Activated T-helper 2 cell treated with anti-CD3 and anti-CD28 coated beads, Interferon-gamma antibody, Interleukin-2, Interleukin-4, amounts not matched to agents 10 μg/mL and 5 μg/mL and 100 μg/mL, durations not matched to agents 14 hours and 24 hours and 36 hours (primary cell): ENCODE measurements around the gene CLSTN2. TPM values are rescaled to one million over a fixed set of nuclear protein-coding genes. Genes with fewer than 3 reads are reported as not detected.

Experiments used
- DNase-seq: peaks from one replicate; pipeline ENCODE4 v3.0.0; 2021; ENCODE audit warnings: low spot score
- H3K27ac Mint-ChIP-seq: one replicate; pipeline ENCODE4 v1.8.0; 2021; ENCODE audit warnings: mixed read lengths
- H3K27me3 Mint-ChIP-seq: one replicate; pipeline ENCODE4 v1.8.0; 2021; ENCODE audit warnings: low read depth, mixed read lengths
- H3K36me3 Mint-ChIP-seq: one replicate; pipeline ENCODE4 v1.8.0; 2021; ENCODE audit warnings: low read depth, mixed read lengths
- H3K4me1 Mint-ChIP-seq: one replicate; pipeline ENCODE4 v1.8.0; 2021; ENCODE audit warnings: low read depth, mixed read lengths
- H3K4me3 Mint-ChIP-seq: one replicate; pipeline ENCODE4 v1.8.0; 2021; ENCODE audit warnings: low read depth, mild to moderate bottlenecking, moderate library complexity, mixed read lengths
- H3K9me3 Mint-ChIP-seq: one replicate; pipeline ENCODE4 v1.8.0; 2021; ENCODE audit warnings: mixed read lengths
- intact Hi-C: fragments of 100-400 bp; cut with micrococcal nuclease; formaldehyde crosslinking; loops from one replicate; pipeline ENCODE4 v1.15.1; 2023
- total RNA-seq: library from RNA; stranded (reverse); gene quantifications from 2 replicates; pipeline ENCODE4 v1.2.3, GENCODE V29; 2022

CLSTN2 gene
- total RNA-seq, 1 donor from 2014 or later = not detected

DNA sequence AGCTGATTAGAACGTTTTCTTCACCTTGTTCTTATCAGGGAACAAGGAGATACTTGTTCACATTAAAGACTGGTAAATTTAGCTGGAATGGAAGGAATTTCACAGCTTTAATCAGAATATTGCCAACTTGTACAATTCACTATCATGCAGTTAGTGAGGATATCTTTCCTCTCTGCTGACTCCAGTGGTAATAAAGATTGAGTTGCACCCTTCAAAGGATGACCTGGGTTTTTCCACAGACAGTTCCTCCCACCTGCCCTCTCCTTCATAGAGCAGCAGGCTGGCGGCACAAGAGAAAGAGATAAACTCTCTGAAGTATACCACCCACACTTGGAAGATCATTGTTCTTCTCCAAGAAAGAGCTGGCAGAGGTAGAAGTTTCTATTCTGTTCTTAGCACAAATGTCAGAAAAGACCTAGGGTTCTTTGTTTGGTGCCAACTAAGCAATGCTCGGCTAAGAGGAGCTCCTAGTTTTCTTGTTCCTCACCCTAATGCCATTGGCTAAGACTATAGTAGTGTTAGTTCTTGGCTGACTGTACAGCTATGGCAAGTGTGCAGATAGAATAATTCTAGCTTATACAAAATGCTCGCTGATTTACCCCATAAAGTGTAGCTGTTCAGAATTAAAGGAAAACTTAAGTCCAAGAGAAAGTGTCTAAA is 169.1 kb downstream of the CLSTN2 start:
- Mint-ChIP-seq H3K27ac (no peak overlapping the region), H3K36me3 (no peaks in the 10 kb centered on the region), H3K9me3 (no peaks in the 10 kb centered on the region), H3K4me1 (no peaks in the 10 kb centered on the region), H3K27me3 (no peaks in the 10 kb centered on the region), H3K4me3 (no peak overlapping the region)
- intact Hi-C loops = no loop called here
- DNase-seq = no peak

DNA sequence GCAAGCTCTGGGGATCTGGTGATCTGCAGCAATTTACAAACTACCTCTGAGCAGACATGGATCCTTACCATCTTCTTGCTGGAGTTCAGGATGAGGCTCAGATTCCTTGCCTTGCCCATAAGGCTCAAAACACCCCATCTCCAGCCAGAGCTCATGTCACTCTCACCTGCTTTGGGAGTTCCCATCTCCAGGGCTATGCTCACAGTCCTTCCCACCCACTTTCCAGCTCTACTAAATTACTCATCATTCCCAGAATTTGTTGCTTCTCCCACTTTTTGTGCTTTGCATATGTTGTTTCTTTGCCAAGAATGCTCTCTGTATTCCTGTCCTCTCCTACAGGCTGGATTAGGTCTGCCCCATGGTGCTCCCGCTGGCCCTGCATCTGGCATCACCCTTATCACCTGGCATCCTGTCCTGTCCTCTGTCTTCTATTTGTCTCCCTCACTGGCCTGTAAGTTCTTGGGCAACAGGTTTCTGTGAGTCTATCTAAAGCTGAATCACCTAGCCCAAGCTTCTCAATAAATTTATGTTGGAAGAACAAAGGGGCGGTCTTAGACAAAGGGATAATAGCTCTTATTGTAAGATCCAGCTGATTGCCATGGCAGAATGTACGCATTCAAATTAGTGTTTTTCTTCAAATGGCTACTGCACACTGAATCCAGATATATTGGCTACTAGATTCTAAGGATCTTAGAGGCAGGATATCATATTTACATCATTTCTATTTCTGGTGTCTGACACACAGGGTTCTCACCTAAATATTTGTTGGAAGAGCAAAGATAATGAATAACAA is 179.2 kb downstream of the CLSTN2 start:
- intact Hi-C loops = no loop called here
- Mint-ChIP-seq H3K36me3 (no peaks in the 10 kb centered on the region), H3K4me1 (no peaks in the 10 kb centered on the region), H3K4me3 (no peak overlapping the region), H3K27ac (no peak overlapping the region), H3K27me3 (no peaks in the 10 kb centered on the region), H3K9me3 (no peaks in the 10 kb centered on the region)
- no peak for DNase-seq

DNA sequence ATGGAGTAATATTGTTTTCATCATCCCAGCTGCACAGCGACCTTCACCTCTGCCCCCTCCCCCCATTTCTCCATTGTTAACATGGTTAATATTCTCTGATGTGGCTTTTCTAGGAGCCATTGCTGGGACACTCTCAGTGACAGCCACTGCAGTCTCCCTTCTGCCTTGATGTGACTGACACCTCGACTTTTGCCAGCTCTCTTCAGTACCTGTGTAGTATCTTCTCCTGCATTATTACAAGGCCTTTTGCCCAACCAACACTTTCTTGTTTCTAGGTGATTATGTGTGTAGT is 179.8 kb downstream of the CLSTN2 start:
- Mint-ChIP-seq H3K36me3 (no peaks in the 10 kb centered on the region), H3K27ac (no peak overlapping the region), H3K27me3 (no peaks in the 10 kb centered on the region), H3K9me3 (no peaks in the 10 kb centered on the region), H3K4me3 (no peak overlapping the region), H3K4me1 (no peaks in the 10 kb centered on the region)
- DNase-seq = no peak
- intact Hi-C loops = no loop called here

GRCh38 chr3:140117096-140117526 is 182.1 kb downstream of the CLSTN2 start:
- no peaks in the 10 kb centered on the region for H3K27me3 Mint-ChIP-seq

GRCh38 chr3:140122183-140122582 is 187.2 kb downstream of the CLSTN2 start:
- Mint-ChIP-seq H3K27ac (no peak overlapping the region), H3K4me1 (no peaks in the 10 kb centered on the region), H3K9me3 (no peaks in the 10 kb centered on the region), H3K36me3 (no peaks in the 10 kb centered on the region), H3K4me3 (no peak overlapping the region), H3K27me3 (no peaks in the 10 kb centered on the region)
- no peak for DNase-seq
- intact Hi-C loops = no loop called here

More at GRCh38 chr3:140117096-140117526, 182.1 kb downstream of the CLSTN2 start:
- no peak overlapping the region for H3K4me3 Mint-ChIP-seq
- intact Hi-C loops = no loop called here
- H3K27ac Mint-ChIP-seq = no peak overlapping the region
- H3K4me1 Mint-ChIP-seq = no peaks in the 10 kb centered on the region
- H3K9me3 Mint-ChIP-seq = no peaks in the 10 kb centered on the region
- DNase-seq = no peak
- no peaks in the 10 kb centered on the region for H3K36me3 Mint-ChIP-seq

DNA sequence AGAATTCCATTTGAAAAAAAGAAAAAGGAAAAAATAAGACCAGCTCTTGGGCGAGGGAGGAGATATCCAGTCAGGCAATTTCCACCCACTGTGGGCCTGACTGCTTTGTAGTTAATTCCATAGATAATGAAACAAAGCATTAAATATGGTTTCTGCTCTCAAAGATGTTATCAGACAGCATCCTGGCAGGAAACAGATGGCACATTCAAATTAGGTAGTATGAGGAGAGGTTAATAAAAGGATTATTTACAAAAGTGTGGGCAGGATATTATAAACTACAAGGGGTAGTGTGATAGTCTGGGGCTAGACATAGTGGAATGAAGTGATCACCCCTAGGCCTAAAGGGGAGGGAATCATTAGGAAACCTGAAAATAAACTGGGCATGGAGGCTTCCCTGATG is 193.2 kb downstream of the CLSTN2 start:
- H3K27ac Mint-ChIP-seq = no peak overlapping the region
- H3K36me3 Mint-ChIP-seq = no peaks in the 10 kb centered on the region
- no peak for DNase-seq
- no peaks in the 10 kb centered on the region for H3K4me1 Mint-ChIP-seq
- H3K27me3 Mint-ChIP-seq = no peaks in the 10 kb centered on the region
- H3K4me3 Mint-ChIP-seq = no peak overlapping the region
- no peaks in the 10 kb centered on the region for H3K9me3 Mint-ChIP-seq
- intact Hi-C loops = no loop called here

DNA sequence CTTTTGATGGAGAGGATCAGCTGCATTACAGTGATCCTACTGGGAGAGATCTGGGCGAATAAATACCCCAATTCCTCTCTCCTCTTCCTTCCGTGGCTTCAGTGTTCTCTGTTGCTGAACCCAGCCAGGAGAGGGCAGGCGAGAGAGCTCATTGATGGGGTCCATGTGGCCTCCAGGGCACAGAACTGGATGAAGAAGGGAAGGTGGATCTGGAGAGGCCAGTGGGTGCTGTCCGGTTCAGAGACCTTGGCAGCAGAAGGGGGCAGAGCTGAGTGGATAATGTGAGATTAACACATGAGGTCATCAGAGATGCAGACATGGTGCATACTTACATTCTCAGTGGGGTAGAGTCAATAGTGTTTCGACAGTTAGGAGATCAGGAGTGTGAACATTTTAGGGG is 193.6 kb downstream of the CLSTN2 start:
- H3K9me3 Mint-ChIP-seq = no peaks in the 10 kb centered on the region
- intact Hi-C loops = no loop called here

DNA sequence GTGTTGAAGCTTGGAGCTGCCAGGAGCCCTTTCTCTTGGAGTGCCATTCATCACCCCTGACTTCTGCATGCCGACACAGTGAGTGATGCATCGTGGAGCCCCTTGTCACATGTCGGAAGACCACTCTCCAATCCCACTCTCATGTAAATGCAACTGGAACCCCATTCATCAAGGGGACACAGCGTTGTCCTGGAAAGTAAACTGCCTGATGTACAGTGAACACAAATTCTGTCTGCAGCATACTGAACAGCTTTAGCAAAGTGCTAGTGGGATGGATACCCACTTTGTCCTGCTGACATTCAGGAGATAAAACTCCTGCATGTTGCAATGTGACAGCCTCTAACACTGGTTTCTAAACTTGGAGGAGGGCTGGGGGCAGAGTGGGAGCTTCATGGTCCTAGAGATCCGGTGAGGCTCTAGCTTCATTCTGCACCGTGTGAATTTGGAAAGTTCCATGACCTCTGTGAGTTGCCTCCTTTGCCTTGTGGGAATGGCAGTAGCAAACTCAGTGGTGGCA is 194.8 kb downstream of the CLSTN2 start:
- intact Hi-C loops = loop anchor here (5.0 kb wide), 1 partner anchor 387 kb away; no protein-coding TSS in a partner anchor
- Mint-ChIP-seq H3K4me1 (no peaks in the 10 kb centered on the region), H3K36me3 (no peaks in the 10 kb centered on the region), H3K9me3 (no peaks in the 10 kb centered on the region), H3K27ac (no peak overlapping the region), H3K27me3 (no peaks in the 10 kb centered on the region), H3K4me3 (no peak overlapping the region)
- DNase-seq = no peak

More for the DNA sequence above, 193.6 kb downstream of the CLSTN2 start:
- no peak for DNase-seq
- Mint-ChIP-seq H3K4me3 (no peak overlapping the region), H3K27me3 (no peaks in the 10 kb centered on the region), H3K27ac (no peak overlapping the region), H3K36me3 (no peaks in the 10 kb centered on the region), H3K4me1 (no peaks in the 10 kb centered on the region)

- Mint-ChIP-seq H3K27me3 (no peaks in the 10 kb centered on the region), H3K4me3 (no peak overlapping the region), H3K36me3 (no peaks in the 10 kb centered on the region), H3K27ac (no peak overlapping the region), H3K4me1 (no peaks in the 10 kb centered on the region), H3K9me3 (no peaks in the 10 kb centered on the region)
- DNase-seq = no peak
- intact Hi-C loops = loop anchor here (5.0 kb wide), 1 partner anchor 385 kb away; no protein-coding TSS in a partner anchor
Measured at GRCh38 chr3:140131895-140132294, 196.9 kb downstream of the CLSTN2 start.

DNA sequence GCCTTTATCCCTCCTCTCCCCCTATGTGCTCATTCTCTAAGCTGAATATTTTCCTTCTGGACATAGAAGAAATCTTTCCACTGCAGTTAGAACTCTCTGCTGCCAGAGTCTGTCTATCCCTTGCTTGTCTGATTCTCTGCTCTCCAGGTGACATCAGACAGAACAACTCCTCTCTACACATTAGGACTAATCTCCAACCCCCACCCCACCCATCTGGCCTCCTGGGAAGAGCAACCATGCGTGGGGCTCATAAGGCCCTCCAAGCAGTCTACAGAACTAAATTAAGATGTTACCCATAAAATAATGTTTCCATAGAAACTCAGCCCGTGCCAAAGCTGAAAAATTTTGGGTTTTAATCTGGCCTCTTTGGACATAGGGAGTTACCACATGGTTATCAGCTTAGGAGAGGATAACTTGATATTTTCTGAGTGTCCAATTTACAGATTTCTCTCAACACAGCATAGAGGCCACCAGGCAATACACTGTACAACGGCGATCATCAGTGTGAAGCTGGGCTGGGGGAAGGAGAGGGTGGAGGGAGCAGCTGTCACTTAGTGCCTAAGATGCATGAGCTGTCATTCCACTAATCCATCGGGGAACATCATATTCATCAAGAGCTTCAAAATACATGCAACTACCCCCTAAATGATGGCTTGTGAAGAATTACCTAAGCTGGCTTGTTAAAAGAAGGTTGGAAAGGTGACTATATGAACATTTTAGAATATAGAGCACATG is 199.4 kb downstream of the CLSTN2 start:
- intact Hi-C loops = loop anchor here (5.0 kb wide), 1 partner anchor 383 kb away; no protein-coding TSS in a partner anchor
- Mint-ChIP-seq H3K9me3 (no peaks in the 10 kb centered on the region), H3K27me3 (no peaks in the 10 kb centered on the region), H3K4me1 (no peaks in the 10 kb centered on the region), H3K27ac (no peak overlapping the region), H3K4me3 (no peak overlapping the region), H3K36me3 (no peaks in the 10 kb centered on the region)
- DNase-seq = no peak

GRCh38 chr3:140135461-140135860 is 200.5 kb downstream of the CLSTN2 start:
- Mint-ChIP-seq H3K4me1 (no peaks in the 10 kb centered on the region), H3K27me3 (no peaks in the 10 kb centered on the region), H3K27ac (no peak overlapping the region), H3K4me3 (no peak overlapping the region), H3K9me3 (no peaks in the 10 kb centered on the region), H3K36me3 (no peaks in the 10 kb centered on the region)
- intact Hi-C loops = no loop called here
- DNase-seq = no peak

DNA sequence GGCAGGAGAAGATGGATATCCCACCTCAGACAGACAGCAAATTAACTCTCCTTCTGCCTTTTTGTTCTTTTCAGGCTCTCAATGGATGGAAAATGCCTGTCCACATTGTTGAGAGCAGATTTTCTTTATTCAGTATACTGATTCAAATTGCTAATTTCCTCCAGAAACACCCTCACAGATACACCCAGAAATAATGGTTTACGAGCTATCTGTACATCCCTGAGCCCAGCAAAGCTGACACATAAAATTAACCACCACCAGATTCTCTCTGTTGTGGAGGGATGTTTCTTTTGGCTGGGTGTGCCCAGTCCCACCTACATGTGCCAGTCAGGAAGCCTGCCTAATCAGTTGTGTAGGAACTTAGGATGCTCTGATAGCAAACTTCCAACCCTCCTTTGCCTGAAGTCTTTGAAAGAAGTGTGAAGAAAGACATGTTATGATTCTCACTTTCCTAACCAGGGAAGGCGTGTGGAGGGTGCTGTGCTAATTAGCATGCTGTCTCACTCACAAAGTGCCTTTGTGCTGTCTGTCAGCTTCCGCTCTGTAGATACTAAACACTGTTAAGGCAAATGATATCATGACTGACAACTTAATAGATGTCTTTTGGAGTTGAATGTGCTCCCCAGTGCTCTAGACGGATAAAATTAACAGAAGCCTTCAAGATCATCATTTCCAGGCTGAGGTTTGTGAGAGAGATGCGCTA is 208.5 kb downstream of the CLSTN2 start:
- no peaks in the 10 kb centered on the region for H3K9me3 Mint-ChIP-seq
- H3K27ac Mint-ChIP-seq = no peak overlapping the region
- no peaks in the 10 kb centered on the region for H3K4me1 Mint-ChIP-seq
- intact Hi-C loops = no loop called here
- H3K4me3 Mint-ChIP-seq = no peak overlapping the region
- no peaks in the 10 kb centered on the region for H3K27me3 Mint-ChIP-seq
- DNase-seq = no peak
- H3K36me3 Mint-ChIP-seq = no peaks in the 10 kb centered on the region
